ENCODE data around the gene NCAPD2. TPM values are rescaled to one million over a fixed set of nuclear protein-coding genes. Genes with fewer than 3 reads are reported as not detected.
"Not testable (repeated sequence)": the region's sequence is repeated elsewhere in the genome, so short reads cannot be mapped to it uniquely, and the experiment has no call there.

Gene NCAPD2
- total RNA-seq, 2 experiments from 2014 or later, result 173 to 200 TPM

GRCh38 chr12:6489449-6489848, 4.5 kb upstream of the NCAPD2 start:
- ATAC-seq (no peak), DNase-seq (no peak)
- H3K36me3 Mint-ChIP-seq, result peaks cover 15% of the 10 kb centered on the region
- H3K27me3 Mint-ChIP-seq, result no peaks in the 10 kb centered on the region
- H3K27ac Mint-ChIP-seq, result no peak overlapping the region
- H3K4me1 Mint-ChIP-seq, result peaks cover 13% of the 10 kb centered on the region
- CTCF ChIA-PET, result interaction anchor here (1.0 kb wide), 1 partner anchor 52 kb away, joined by 4 read pairs; no protein-coding TSS in a partner anchor
- no peaks in the 10 kb centered on the region for H3K9me3 Mint-ChIP-seq (ENCODE audit: low read depth)
- no peak overlapping the region for H3K4me3 Mint-ChIP-seq

GRCh38 chr12:6490673-6491072, 3.2 kb upstream of the NCAPD2 start:
- not testable (repeated sequence) for H3K4me3 Mint-ChIP-seq; H3K9me3 Mint-ChIP-seq (ENCODE audit: low read depth); DNase-seq; ATAC-seq; H3K27me3 Mint-ChIP-seq; H3K27ac Mint-ChIP-seq
- CTCF ChIA-PET, result interaction anchor here (0.9 to 1.6 kb wide), 2 partner anchors 26 to 67 kb away, joined by 3 to 5 read pairs; no protein-coding TSS in a partner anchor
- H3K36me3 Mint-ChIP-seq, result peaks cover 26% of the 10 kb centered on the region
- peaks cover 21% of the 10 kb centered on the region for H3K4me1 Mint-ChIP-seq

GRCh38 chr12:6492838-6493496, 935 bp upstream of the NCAPD2 start, which contains the start of gene MRPL51:
TSS of gene MRPL51 (minus strand) at chr12:6493262. CDS start at chr12:6493136, 126 bp downstream.
- Mint-ChIP-seq H3K27ac (peak within 1 kb of the TSS; percentile 95), H3K4me1 (peaks cover 39% of the 10 kb centered on the region), H3K27me3 (no peaks in the 10 kb centered on the region), H3K36me3 (peaks cover 42% of the 10 kb centered on the region), H3K9me3 (ENCODE audit: low read depth) (no peaks in the 10 kb centered on the region), H3K4me3 (peak within 1 kb of the TSS; percentile 91)
- CTCF ChIA-PET, result interaction anchor here (0.8 to 2.6 kb wide), 12 partner anchors 8 to 231 kb away, joined by 3 to 10 read pairs (median 4); partner anchors contain the start of genes COPS7A, NOP2 and TAPBPL
- ATAC-seq (peak; percentile 74), DNase-seq (peak; percentile 99)

- peak overlapping the region; percentile 91 for H3K4me3 Mint-ChIP-seq
- peaks cover 47% of the 10 kb centered on the region for H3K36me3 Mint-ChIP-seq
- H3K27ac Mint-ChIP-seq, result peak overlapping the region; percentile 94
- peaks cover 43% of the 10 kb centered on the region for H3K4me1 Mint-ChIP-seq
- CTCF ChIA-PET, result interaction anchor here (0.6 to 2.0 kb wide), 11 partner anchors 10 to 76 kb away, joined by 3 to 12 read pairs (median 5); partner anchors contain the start of genes GAPDH and TAPBPL
- no peaks in the 10 kb centered on the region for H3K27me3 Mint-ChIP-seq
- DNase-seq (no peak), ATAC-seq (peak; percentile 4)
- no peaks in the 10 kb centered on the region for H3K9me3 Mint-ChIP-seq (ENCODE audit: low read depth)
Observed at GRCh38 chr12:6494258-6494743, 399 bp downstream of the NCAPD2 start.

GRCh38 chr12:6494968-6495367, 1.1 kb downstream of the NCAPD2 start:
- peak overlapping the region; percentile 94 for H3K27ac Mint-ChIP-seq
- no peak for ATAC-seq
- no peaks in the 10 kb centered on the region for H3K27me3 Mint-ChIP-seq
- peak overlapping the region; percentile 91 for H3K4me3 Mint-ChIP-seq
- peaks cover 43% of the 10 kb centered on the region for H3K4me1 Mint-ChIP-seq
- no peak for DNase-seq
- peaks cover 49% of the 10 kb centered on the region for H3K36me3 Mint-ChIP-seq
- CTCF ChIA-PET, result interaction anchor here (1.0 to 2.0 kb wide), 11 partner anchors 10 to 76 kb away, joined by 3 to 12 read pairs (median 5); partner anchors contain the start of genes GAPDH and TAPBPL
- H3K9me3 Mint-ChIP-seq (ENCODE audit: low read depth), result no peaks in the 10 kb centered on the region

- peaks cover 32% of the 10 kb centered on the region for H3K4me1 Mint-ChIP-seq
- H3K4me3 Mint-ChIP-seq, result not testable (repeated sequence)
Observed at GRCh38 chr12:6497291-6497690, 3.4 kb downstream of the NCAPD2 start.

GRCh38 chr12:6500466-6500865, 6.6 kb downstream of the NCAPD2 start:
- CTCF ChIA-PET, result interaction anchor here (0.6 to 2.0 kb wide), 3 partner anchors 35 to 38 kb away, joined by 3 to 9 read pairs (median 5); no protein-coding TSS in a partner anchor
- DNase-seq (no peak), ATAC-seq (no peak)
- H3K27me3 Mint-ChIP-seq, result no peaks in the 10 kb centered on the region
- peaks cover 32% of the 10 kb centered on the region for H3K36me3 Mint-ChIP-seq
- H3K27ac Mint-ChIP-seq, result no peak overlapping the region
- peaks cover 23% of the 10 kb centered on the region for H3K4me1 Mint-ChIP-seq
- no peaks in the 10 kb centered on the region for H3K9me3 Mint-ChIP-seq (ENCODE audit: low read depth)
- H3K4me3 Mint-ChIP-seq, result no peak overlapping the region

More at GRCh38 chr12:6497291-6497690, 3.4 kb downstream of the NCAPD2 start:
- not testable (repeated sequence) for ATAC-seq; H3K27me3 Mint-ChIP-seq; H3K9me3 Mint-ChIP-seq (ENCODE audit: low read depth); DNase-seq; H3K27ac Mint-ChIP-seq
- H3K36me3 Mint-ChIP-seq, result peaks cover 37% of the 10 kb centered on the region
- CTCF ChIA-PET, result interaction anchor here (1.2 kb wide), 1 partner anchor 40 kb away, joined by 3 read pairs; no protein-coding TSS in a partner anchor

- peaks cover 8% of the 10 kb centered on the region for H3K4me1 Mint-ChIP-seq
- peaks cover 41% of the 10 kb centered on the region for H3K36me3 Mint-ChIP-seq
- no peak for ATAC-seq
- no peak for DNase-seq
- no peaks in the 10 kb centered on the region for H3K27me3 Mint-ChIP-seq
- no peak overlapping the region for H3K4me3 Mint-ChIP-seq
- H3K27ac Mint-ChIP-seq, result peak overlapping the region; percentile 60
- CTCF ChIA-PET, result no interaction called here
- no peaks in the 10 kb centered on the region for H3K9me3 Mint-ChIP-seq (ENCODE audit: low read depth)
Observed at GRCh38 chr12:6507102-6507998, 13.4 kb downstream of the NCAPD2 start.

GRCh38 chr12:6508087-6508486, 14.2 kb downstream of the NCAPD2 start:
- Mint-ChIP-seq H3K9me3 (ENCODE audit: low read depth) (no peaks in the 10 kb centered on the region), H3K4me3 (no peak overlapping the region), H3K27me3 (no peaks in the 10 kb centered on the region), H3K27ac (peak overlapping the region; percentile 3), H3K4me1 (peaks cover 8% of the 10 kb centered on the region), H3K36me3 (peaks cover 47% of the 10 kb centered on the region)
- ATAC-seq (no peak), DNase-seq (no peak)
- CTCF ChIA-PET, result no interaction called here

- ATAC-seq (no peak), DNase-seq (no peak)
- Mint-ChIP-seq H3K27ac (peak overlapping the region; percentile 56), H3K4me3 (no peak overlapping the region), H3K9me3 (ENCODE audit: low read depth) (no peaks in the 10 kb centered on the region), H3K27me3 (no peaks in the 10 kb centered on the region), H3K4me1 (peaks cover 3% of the 10 kb centered on the region), H3K36me3 (peaks cover 80% of the 10 kb centered on the region)
- CTCF ChIA-PET, result no interaction called here
Observed at GRCh38 chr12:6520186-6520585, 26.3 kb downstream of the NCAPD2 start.

GRCh38 chr12:6522193-6522592, 28.3 kb downstream of the NCAPD2 start:
- ATAC-seq (no peak), DNase-seq (no peak)
- CTCF ChIA-PET, result interaction anchor here (0.6 to 0.7 kb wide), 2 partner anchors 98 to 196 kb away, joined by 3 read pairs; no protein-coding TSS in a partner anchor
- no peak overlapping the region for H3K4me3 Mint-ChIP-seq
- H3K4me1 Mint-ChIP-seq, result peaks cover 3% of the 10 kb centered on the region
- no peaks in the 10 kb centered on the region for H3K27me3 Mint-ChIP-seq
- no peak overlapping the region for H3K27ac Mint-ChIP-seq
- H3K36me3 Mint-ChIP-seq, result peaks cover 81% of the 10 kb centered on the region
- no peaks in the 10 kb centered on the region for H3K9me3 Mint-ChIP-seq (ENCODE audit: low read depth)

- CTCF ChIA-PET, result interaction anchor here (0.8 to 1.9 kb wide), 4 partner anchors 14 to 189 kb away, joined by 3 to 10 read pairs (median 6); no protein-coding TSS in a partner anchor
- no peak for DNase-seq
- Mint-ChIP-seq H3K9me3 (ENCODE audit: low read depth) (no peaks in the 10 kb centered on the region), H3K4me1 (peaks cover 3% of the 10 kb centered on the region), H3K4me3 (no peak overlapping the region), H3K27me3 (no peaks in the 10 kb centered on the region), H3K27ac (peak overlapping the region; percentile 16), H3K36me3 (peaks cover 76% of the 10 kb centered on the region)
- ATAC-seq, result no peak
Observed at GRCh38 chr12:6523708-6524107, 29.8 kb downstream of the NCAPD2 start.

- CTCF ChIA-PET, result interaction anchor here (0.5 to 1.9 kb wide), 3 partner anchors 13 to 34 kb away, joined by 3 to 10 read pairs (median 3); no protein-coding TSS in a partner anchor
- H3K4me1 Mint-ChIP-seq, result peaks cover 3% of the 10 kb centered on the region
- no peaks in the 10 kb centered on the region for H3K9me3 Mint-ChIP-seq (ENCODE audit: low read depth)
- peaks cover 79% of the 10 kb centered on the region for H3K36me3 Mint-ChIP-seq
- ATAC-seq (no peak), DNase-seq (no peak)
- H3K27ac Mint-ChIP-seq, result no peak overlapping the region
- H3K27me3 Mint-ChIP-seq, result no peaks in the 10 kb centered on the region
- no peak overlapping the region for H3K4me3 Mint-ChIP-seq
Observed at GRCh38 chr12:6524648-6525047, 30.7 kb downstream of the NCAPD2 start.

All from activated CD8-positive, alpha-beta memory T cell treated with anti-CD3 and anti-CD28 coated beads, Interleukin-2, amount 10 ng/mL, durations not matched to agents 7 days and 5 days (primary cell).